A549 (cell line): ENCODE data around the gene RPL41. TPM values are rescaled to one million over a fixed set of nuclear protein-coding genes. Genes with fewer than 3 reads are reported as not detected.

Experiments used
- ATAC-seq, 2 experiments: fragments of 200-7000 bp in 1 of 2; fragments of >200 bp in 1 of 2; cut with Nextera tagmentation in 1 of 2; cut with Tn5 transposase in 1 of 2; 3 replicates each; pipeline versions ENCODE4 v1.8.0 to v1.9.1; 2018 to 2020; ENCODE audit warnings: mild to moderate bottlenecking in 1 of 2, moderate library complexity in 1 of 2
- CTCF ChIA-PET: fragments of 300-600 bp; sonication (Branson Sonifier 250); formaldehyde crosslinking; extraction: SDS; loops from one replicate; lab custom pipeline; 2021; ENCODE audit warnings: antibody characterized with exemption, inconsistent platforms; lab: Yijun Ruan, JAX
- POLR2A ChIA-PET: fragments of 350-600 bp; formaldehyde crosslinking; extraction: SDS; loops from one replicate; lab custom pipeline; 2021; ENCODE audit warnings: antibody characterized with exemption, inconsistent platforms; lab: Yijun Ruan, JAX
- DNase-seq, 2 experiments: peaks; one replicate each; pipeline versions ENCODE4 v3.0.0 to v3.0.0-alpha.2; 2011 to 2016; ENCODE audit warnings: low read depth in 1 of 2, low spot score in 1 of 2
- FAIRE-seq: peaks from 2 replicates; lab custom pipeline; 2011; peaks lifted over from hg19 to GRCh38; lab: Jason Lieb, UNC
- H3K27ac ChIP-seq, 2 experiments: fragments of >200 bp; sonication (Bioruptor Twin); formaldehyde crosslinking; 3 replicates each; pipeline ENCODE4 v1.5.1; 2016 to 2017
- H3K4me1 ChIP-seq: fragments of >200 bp; sonication (Bioruptor Twin); formaldehyde crosslinking; 3 replicates; pipeline ENCODE4 v1.6.1; 2016
- H3K4me2 ChIP-seq: fragments of >200 bp; sonication (Bioruptor Twin); formaldehyde crosslinking; 3 replicates; pipeline ENCODE4 v1.6.1; 2016
- H3K4me3 ChIP-seq: fragments of >200 bp; sonication (Bioruptor Twin); formaldehyde crosslinking; 3 replicates; pipeline ENCODE4 v1.5.1; 2016
- H3K9me3 ChIP-seq: fragments of >200 bp; sonication (Bioruptor Twin); formaldehyde crosslinking; 3 replicates; pipeline ENCODE4 v1.6.1; 2016
- ATOH8 ChIP-seq: fragments of 250-450 bp; sonication (Bioruptor Pico); IDR thresholded peaks from 2 replicates; pipeline ENCODE4 v1.5.0; 2020; ENCODE audit warnings: low read depth, mild to moderate bottlenecking, moderate library complexity
- BHLHE40 ChIP-seq: IDR thresholded peaks from 2 replicates; pipeline ENCODE4 v1.6.1; 2012; ENCODE audit warnings: low read depth, low read length, inconsistent platforms
- CTCF ChIP-seq: fragments of >200 bp; sonication (Bioruptor Twin); formaldehyde crosslinking; IDR thresholded peaks from 3 replicates; pipeline ENCODE4 v1.5.1; 2016
- ELK1 ChIP-seq: fragments of 150-350 bp; IDR thresholded peaks from 2 replicates; pipeline ENCODE4 v1.6.1; 2014; ENCODE audit warnings: low read depth, mild to moderate bottlenecking, low read length
- ESRRA ChIP-seq: fragments of 150-350 bp; IDR thresholded peaks from 2 replicates; pipeline ENCODE4 v1.6.1; 2014; ENCODE audit warnings: mild to moderate bottlenecking, low read length, borderline replicate concordance
- GATA3 ChIP-seq: IDR thresholded peaks from 2 replicates; pipeline ENCODE4 v1.6.1; 2012; ENCODE audit warnings: borderline replicate concordance
- HDAC2 ChIP-seq: fragments of 200-600 bp; sonication (generic); IDR thresholded peaks from 2 replicates; pipeline ENCODE4 v1.6.1; 2016
- HOXA7 ChIP-seq: fragments of 250-450 bp; sonication (Bioruptor Pico); IDR thresholded peaks from 2 replicates; pipeline ENCODE4 v1.5.0; 2020; ENCODE audit warnings: mild to moderate bottlenecking, moderate library complexity
- JUNB ChIP-seq: fragments of >200 bp; sonication (Bioruptor Twin); formaldehyde crosslinking; IDR thresholded peaks from 2 replicates; pipeline ENCODE4 v1.6.1; 2016
- KDM1A ChIP-seq: fragments of 200-600 bp; sonication (generic); IDR thresholded peaks from 2 replicates; pipeline ENCODE4 v1.6.1; 2016; ENCODE audit warnings: low read depth, mild to moderate bottlenecking
- MAFK ChIP-seq: fragments of 450-650 bp; IDR thresholded peaks from 2 replicates; pipeline ENCODE4 v1.6.1; 2014; ENCODE audit not compliant: partially characterized antibody
- MAX ChIP-seq: IDR thresholded peaks from 2 replicates; pipeline ENCODE4 v1.6.1; 2012
- MAZ ChIP-seq: fragments of 150-350 bp; IDR thresholded peaks from 2 replicates; pipeline ENCODE4 v1.6.1; 2014; ENCODE audit warnings: antibody characterized with exemption, low read depth, low read length, borderline replicate concordance
- MYC ChIP-seq: IDR thresholded peaks from 2 replicates; pipeline ENCODE4 v1.6.1; 2012; ENCODE audit warnings: mild to moderate bottlenecking, inconsistent platforms, low read length, improper control_type of control experiment, borderline replicate concordance
- NR3C1 ChIP-seq: fragments of >200 bp; sonication (Bioruptor Twin); formaldehyde crosslinking; IDR thresholded peaks from 3 replicates; pipeline ENCODE4 v1.6.1; 2017
- PBX3 ChIP-seq: IDR thresholded peaks from 2 replicates; pipeline ENCODE4 v1.6.1; 2012
- PHF8 ChIP-seq: fragments of 200-600 bp; sonication (generic); IDR thresholded peaks from 2 replicates; pipeline ENCODE4 v1.6.1; 2016; ENCODE audit warnings: low read depth, mild to moderate bottlenecking, antibody characterized with exemption, moderate library complexity, borderline replicate concordance
- REST ChIP-seq: fragments of 200-600 bp; sonication (generic); IDR thresholded peaks from 2 replicates; pipeline ENCODE4 v1.6.1; 2016; ENCODE audit warnings: antibody characterized with exemption, mild to moderate bottlenecking, moderate library complexity
- SMC3 ChIP-seq: fragments of >200 bp; sonication (Bioruptor Twin); formaldehyde crosslinking; IDR thresholded peaks from 3 replicates; pipeline ENCODE4 v1.6.1; 2018; ENCODE audit warnings: inconsistent platforms
- USF2 ChIP-seq: fragments of 450-650 bp; IDR thresholded peaks from 2 replicates; pipeline ENCODE4 v1.6.1; 2014; ENCODE audit warnings: antibody characterized with exemption
- ZFP36 ChIP-seq: fragments of 450-650 bp; IDR thresholded peaks from 2 replicates; pipeline ENCODE4 v1.6.1; 2014; ENCODE audit warnings: borderline replicate concordance; ENCODE audit not compliant: partially characterized antibody
- ZNF302 ChIP-seq: fragments of 250-450 bp; sonication (Bioruptor Pico); IDR thresholded peaks from 2 replicates; pipeline ENCODE4 v1.9.0; 2021; ENCODE audit warnings: inconsistent platforms, mild to moderate bottlenecking, moderate library complexity
- WGBS: methylation state at CpG from one replicate; pipeline ENCODE4 v1.1.6; 2017; ENCODE audit errors: missing lambda C conversion rate; 5-methylcytosine and 5-hydroxymethylcytosine counted together
- polyA plus RNA-seq, 4 experiments: library from polyadenylated mRNA; depleted of rRNA in 3 of 4; stranded (reverse); fragments of >200 nt; fragmentation: RNase III in 1 of 4; extraction: RNeasy Plus Mini Kit Qiagen cat#74134 plus additional on column Dnase treatment in 1 of 4; gene quantifications; 2 replicates in 3 of 4; 3 replicates in 1 of 4; pipeline ENCODE4 v1.2.3, GENCODE V29; 2011 to 2017

Gene RPL41
- polyA plus RNA-seq, 2 of the 4 experiments (the other 2 are of a cell fraction): 8,804 to 9,351 TPM

GRCh38 chr12:56129942-56130495 lies 13.6 kb downstream of the RPL41 start (continued):
- TF ChIP-seq ELK1 (no peak), ZFP36 (no peak), ZNF302 (CRISPR knock-in tag) (no peak), PBX3 (no peak), GATA3 (no peak), JUNB (no peak)

GRCh38 chr12:56130876-56131275 lies 14.4 kb downstream of the RPL41 start:
- FAIRE-seq (no peak), ATAC-seq (no peak), DNase-seq (no peak)
- no peak for TF ChIP-seq ESRRA
- TF ChIP-seq BHLHE40: no peak
- no peaks in the 10 kb centered on the region for H3K9me3 ChIP-seq
- POLR2A ChIA-PET: no interaction called here
- no peak overlapping the region for H3K4me2 ChIP-seq
- H3K4me1 ChIP-seq: peaks cover 22% of the 10 kb centered on the region
- CTCF ChIA-PET: interaction anchor here (7.7 to 15.7 kb wide), 2 partner anchors 27 to 59 kb away, joined by 98 to 204 read pairs; partner anchors contain the start of genes MYL6 and SMARCC2
- WGBS: 83% methylated on average over 4 of the region's 4 CpGs
- H3K4me3 ChIP-seq: no peak overlapping the region
- no peak overlapping the region for H3K27ac ChIP-seq

GRCh38 chr12:56134897-56135296 lies 18.5 kb downstream of the RPL41 start:
- Histone ChIP-seq H3K9me3 (no peaks in the 10 kb centered on the region), H3K4me1 (peaks cover under 1% of the 10 kb centered on the region; the same call in 1 of the 3 replicates), H3K4me3 (no peak overlapping the region), H3K27ac (no peak overlapping the region), H3K4me2 (no peak overlapping the region)
- ChIA-PET POLR2A (no interaction called here), CTCF (interaction anchor here (0.7 to 1.6 kb wide), 2 partner anchors 54 to 113 kb away, joined by 3 to 7 read pairs; partner anchors contain the start of gene SMARCC2)
- DNase-seq (no peak), FAIRE-seq (no peak), ATAC-seq (no peak)
- TF ChIP-seq REST (no peak), BHLHE40 (no peak), HOXA7 (no peak), MAZ (no peak), MAX (no peak), ZNF302 (CRISPR knock-in tag) (no peak), ELK1 (no peak), SMC3 (no peak), NR3C1 (no peak), MYC (no peak), USF2 (no peak), KDM1A (no peak), HDAC2 (no peak), ZFP36 (no peak), ATOH8 (no peak), MAFK (no peak), CTCF (no peak), PHF8 (no peak)
- WGBS: 94% methylated on average over 6 of the region's 6 CpGs
